Measurements from ENCODE around the gene CA7.

CA7 gene

DNA sequence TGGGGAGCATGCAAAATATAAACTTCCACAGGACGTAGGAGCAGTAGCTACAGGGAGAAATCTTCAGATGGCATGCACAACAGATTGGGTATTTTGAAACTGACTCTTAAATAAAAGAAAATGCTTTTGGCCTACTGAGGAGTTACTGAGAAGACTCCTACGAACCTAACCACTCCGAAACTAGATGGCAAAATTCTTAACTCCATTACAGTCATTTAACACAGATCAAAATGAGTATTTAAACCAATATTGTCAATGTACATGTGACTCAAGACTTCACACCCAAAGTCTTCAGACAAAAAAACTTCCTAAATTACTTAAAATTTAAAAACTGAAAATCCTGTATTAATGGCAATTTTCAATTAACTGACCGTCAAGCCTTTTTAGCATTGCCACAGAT lies 34.4 kb upstream of the CA7 start:
- Histone ChIP-seq H3K36me3 (ENCODE audit: control insufficient read depth, insufficient read depth, low read length) (peaks cover 15% of the 10 kb centered on the region), H3K27me3 (replicated peaks; ENCODE audit: control insufficient read depth, insufficient read depth, low read length) (no peaks in the 10 kb centered on the region), H3K4me3 (replicated peaks; ENCODE audit: low read depth, low read length) (no peak overlapping the region)
- DNase-seq (ENCODE audit: extremely low read depth, insufficient read length) = no peak
- TF ChIP-seq, protein P1, sequence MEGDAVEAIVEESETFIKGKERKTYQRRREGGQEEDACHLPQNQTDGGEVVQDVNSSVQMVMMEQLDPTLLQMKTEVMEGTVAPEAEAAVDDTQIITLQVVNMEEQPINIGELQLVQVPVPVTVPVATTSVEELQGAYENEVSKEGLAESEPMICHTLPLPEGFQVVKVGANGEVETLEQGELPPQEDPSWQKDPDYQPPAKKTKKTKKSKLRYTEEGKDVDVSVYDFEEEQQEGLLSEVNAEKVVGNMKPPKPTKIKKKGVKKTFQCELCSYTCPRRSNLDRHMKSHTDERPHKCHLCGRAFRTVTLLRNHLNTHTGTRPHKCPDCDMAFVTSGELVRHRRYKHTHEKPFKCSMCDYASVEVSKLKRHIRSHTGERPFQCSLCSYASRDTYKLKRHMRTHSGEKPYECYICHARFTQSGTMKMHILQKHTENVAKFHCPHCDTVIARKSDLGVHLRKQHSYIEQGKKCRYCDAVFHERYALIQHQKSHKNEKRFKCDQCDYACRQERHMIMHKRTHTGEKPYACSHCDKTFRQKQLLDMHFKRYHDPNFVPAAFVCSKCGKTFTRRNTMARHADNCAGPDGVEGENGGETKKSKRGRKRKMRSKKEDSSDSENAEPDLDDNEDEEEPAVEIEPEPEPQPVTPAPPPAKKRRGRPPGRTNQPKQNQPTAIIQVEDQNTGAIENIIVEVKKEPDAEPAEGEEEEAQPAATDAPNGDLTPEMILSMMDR (IDR thresholded peaks at IDR 0.05; ENCODE audit: insufficient read depth, low read length, poor library complexity, severe bottlenecking) = no peak

DNA sequence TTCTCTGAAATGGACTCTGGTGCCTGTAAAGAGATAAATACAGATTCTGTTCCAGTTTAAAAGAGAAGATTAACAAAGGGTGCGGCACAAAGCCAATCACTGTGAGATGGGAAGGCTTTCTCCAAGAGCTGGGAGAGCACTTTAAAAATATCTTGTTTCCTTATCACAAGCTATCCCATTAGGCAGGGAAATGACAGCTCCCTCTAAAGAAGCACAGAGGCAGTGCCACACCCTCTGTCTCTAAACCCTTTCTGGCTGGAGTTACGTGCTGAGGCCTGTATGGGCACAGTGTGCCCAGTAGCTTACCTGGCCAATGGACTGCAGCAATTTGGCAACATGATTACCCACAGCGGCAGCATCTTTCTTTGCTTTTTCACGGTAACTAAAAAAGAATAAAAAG lies 33.8 kb upstream of the CA7 start:
- H3K4me3 ChIP-seq (replicated peaks; ENCODE audit: low read depth, low read length) = no peak overlapping the region
- DNase-seq (ENCODE audit: extremely low read depth, insufficient read length) = no peak
- no peaks in the 10 kb centered on the region for H3K27me3 ChIP-seq (replicated peaks; ENCODE audit: control insufficient read depth, insufficient read depth, low read length)
- TF ChIP-seq, protein P1 (IDR thresholded peaks at IDR 0.05; ENCODE audit: insufficient read depth, low read length, poor library complexity, severe bottlenecking) = no peak
- H3K36me3 ChIP-seq (ENCODE audit: control insufficient read depth, insufficient read depth, low read length) = peaks cover 12% of the 10 kb centered on the region

DNA sequence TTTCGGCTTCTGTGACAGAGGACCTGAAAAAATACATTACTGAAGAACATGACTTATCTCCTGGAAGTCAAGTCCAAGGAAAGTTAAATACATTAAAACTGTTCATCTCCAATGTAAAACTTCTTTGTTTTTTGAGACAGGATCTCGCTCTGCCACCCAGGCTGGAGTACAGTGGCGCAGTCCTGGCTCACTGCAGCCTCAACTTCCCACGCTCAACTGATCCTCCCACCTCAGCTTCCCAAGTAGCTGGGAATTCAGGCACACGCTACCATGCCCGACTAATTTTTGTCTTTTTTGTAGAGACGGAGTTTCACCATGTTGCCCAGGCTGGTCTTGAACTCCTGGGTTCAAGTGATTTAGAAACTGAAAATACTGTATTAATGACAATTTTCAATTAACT lies 33.2 kb upstream of the CA7 start:
- Histone ChIP-seq H3K36me3 (ENCODE audit: control insufficient read depth, insufficient read depth, low read length) (peaks cover 16% of the 10 kb centered on the region), H3K4me3 (replicated peaks; ENCODE audit: low read depth, low read length) (no peak overlapping the region)
- no peak for DNase-seq (ENCODE audit: extremely low read depth, insufficient read length)

DNA sequence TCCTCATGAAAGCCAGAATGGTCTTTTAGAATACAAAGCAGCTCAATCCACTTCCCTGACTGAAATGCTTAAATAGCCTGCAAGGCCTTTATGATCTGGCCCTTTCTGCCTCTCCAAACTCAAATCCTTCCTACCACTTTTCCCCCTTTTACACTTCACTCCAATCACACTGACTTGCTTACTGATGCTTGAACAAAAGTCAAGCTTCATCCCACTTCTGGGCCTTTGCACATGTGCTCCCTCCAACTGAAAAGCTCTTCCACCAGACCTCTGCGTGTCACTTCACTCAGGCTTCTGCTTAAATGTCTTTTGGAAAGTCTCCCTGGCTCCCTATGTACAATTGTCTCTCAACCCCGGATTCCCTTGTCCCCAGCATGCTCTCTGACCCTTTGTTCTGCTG lies 29.5 kb upstream of the CA7 start:
- TF ChIP-seq, protein P1 (IDR thresholded peaks at IDR 0.05; ENCODE audit: insufficient read depth, low read length, poor library complexity, severe bottlenecking) = no peak
- H3K36me3 ChIP-seq (ENCODE audit: control insufficient read depth, insufficient read depth, low read length) = peaks cover 16% of the 10 kb centered on the region

More for the DNA sequence above, 33.2 kb upstream of the CA7 start:
- no peaks in the 10 kb centered on the region for H3K27me3 ChIP-seq (replicated peaks; ENCODE audit: control insufficient read depth, insufficient read depth, low read length)
- TF ChIP-seq, protein P1 (IDR thresholded peaks at IDR 0.05; ENCODE audit: insufficient read depth, low read length, poor library complexity, severe bottlenecking) = no peak

DNA sequence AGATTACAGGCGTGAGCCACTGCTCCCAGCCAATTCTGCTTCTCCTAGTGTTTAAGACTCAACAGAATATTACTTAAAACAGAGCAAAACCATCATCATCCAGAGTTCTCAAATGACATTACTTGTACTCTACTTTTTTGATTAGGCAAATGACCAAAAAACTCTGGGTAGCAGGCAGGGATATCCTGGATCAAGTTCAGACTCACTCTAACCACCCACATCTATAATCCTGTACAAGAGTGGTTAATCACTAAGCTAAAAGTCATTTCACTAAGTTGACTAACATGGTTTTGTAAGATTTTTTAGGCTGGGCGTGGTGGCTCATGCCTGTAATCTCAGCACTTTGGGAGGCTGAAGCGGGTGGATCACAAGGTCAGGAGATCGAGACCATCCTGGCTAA lies 20.2 kb upstream of the CA7 start:
- Histone ChIP-seq H3K27me3 (replicated peaks; ENCODE audit: control insufficient read depth, insufficient read depth, low read length) (no peaks in the 10 kb centered on the region), H3K36me3 (ENCODE audit: control insufficient read depth, insufficient read depth, low read length) (peaks cover 2% of the 10 kb centered on the region), H3K4me3 (replicated peaks; ENCODE audit: low read depth, low read length) (no peak overlapping the region)
- TF ChIP-seq, protein P1 (IDR thresholded peaks at IDR 0.05; ENCODE audit: insufficient read depth, low read length, poor library complexity, severe bottlenecking) = no peak
- DNase-seq (ENCODE audit: extremely low read depth, insufficient read length) = no peak

More for the DNA sequence above, 29.5 kb upstream of the CA7 start:
- H3K27me3 ChIP-seq (replicated peaks; ENCODE audit: control insufficient read depth, insufficient read depth, low read length) = no peaks in the 10 kb centered on the region
- DNase-seq (ENCODE audit: extremely low read depth, insufficient read length) = no peak
- H3K4me3 ChIP-seq (replicated peaks; ENCODE audit: low read depth, low read length) = no peak overlapping the region

Data from GM06990 (cell line).